Measurements from ENCODE around the gene FAM72D.
"Not testable (repeated sequence)": the region's sequence is repeated elsewhere in the genome, so short reads cannot be mapped to it uniquely, and the experiment has no call there.

FAM72D gene

DNA sequence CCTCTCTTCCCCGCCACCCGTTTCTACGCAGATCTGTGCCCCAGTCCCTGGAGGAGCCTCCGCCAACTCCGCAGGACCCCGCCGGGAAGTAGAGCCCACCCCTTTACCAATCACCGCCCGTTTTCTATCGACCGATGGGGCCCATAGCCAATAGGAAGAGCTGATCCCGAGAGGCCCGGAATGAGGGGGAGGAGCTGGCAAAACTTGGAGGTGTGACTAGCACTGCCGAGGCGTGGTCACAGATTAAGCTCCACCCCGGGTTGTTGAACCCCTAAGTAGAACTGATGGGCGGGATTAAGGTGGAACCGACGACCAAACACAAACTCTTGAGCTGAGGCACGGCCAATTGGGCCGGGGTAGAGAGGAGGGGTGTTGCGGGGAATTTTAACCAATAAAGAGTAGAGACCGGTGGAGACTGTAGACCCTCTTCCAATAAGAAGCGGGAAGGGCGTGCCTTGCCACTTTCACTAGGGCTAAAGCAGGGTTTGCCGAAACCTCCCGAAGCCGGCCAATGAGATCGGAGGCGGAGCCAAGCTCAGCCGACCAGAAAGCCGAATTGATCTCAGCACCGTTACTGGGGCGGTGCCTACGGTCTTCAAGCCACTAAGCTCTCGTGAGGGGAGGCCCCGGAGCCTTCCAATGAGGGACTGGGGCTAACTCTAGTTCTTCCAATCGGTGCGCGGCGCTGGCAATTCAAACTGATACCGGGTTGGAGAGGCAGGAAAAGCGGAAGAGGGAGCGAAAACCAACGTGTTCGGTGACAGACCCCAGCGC lies at the start of gene FAM72D, which contains the start of gene SRGAP2B:
Gene FAM72D (plus strand): TSS at position 691 of the 774 bp plus-strand sequence. CDS start 874 bp downstream, outside the sequence.
Gene SRGAP2B (minus strand): TSS at position 45 of the 774 bp plus-strand sequence. CDS start 2,427 bp downstream, outside the sequence.
- TF ChIP-seq, protein P1, sequence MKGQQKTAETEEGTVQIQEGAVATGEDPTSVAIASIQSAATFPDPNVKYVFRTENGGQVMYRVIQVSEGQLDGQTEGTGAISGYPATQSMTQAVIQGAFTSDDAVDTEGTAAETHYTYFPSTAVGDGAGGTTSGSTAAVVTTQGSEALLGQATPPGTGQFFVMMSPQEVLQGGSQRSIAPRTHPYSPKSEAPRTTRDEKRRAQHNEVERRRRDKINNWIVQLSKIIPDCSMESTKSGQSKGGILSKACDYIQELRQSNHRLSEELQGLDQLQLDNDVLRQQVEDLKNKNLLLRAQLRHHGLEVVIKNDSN (IDR thresholded peaks at IDR 0.05), result not testable (repeated sequence)
- TF ChIP-seq TCF12 (IDR thresholded peaks at IDR 0.05; ENCODE audit: low read depth); EGR1 (IDR thresholded peaks at IDR 0.05): not testable (repeated sequence)

All from Ishikawa (cell line).